Bronchial epithelial cell (primary cell): ENCODE data around the gene EHD3. TPM values are rescaled to one million over a fixed set of nuclear protein-coding genes. Genes with fewer than 3 reads are reported as not detected.

ENCODE experiments used
- DNase-seq: peaks from one replicate; pipeline ENCODE4 v3.0.0-alpha.2; 2010; ENCODE audit warnings: low read depth
- FAIRE-seq: peaks from 2 replicates; lab custom pipeline; 2011; peaks lifted over from hg19 to GRCh38; lab: Jason Lieb, UNC
- H3K27me3 ChIP-seq: 2 replicates; pipeline ENCODE4 v1.5.1; 2011; ENCODE audit warnings: low read length; ENCODE audit not compliant: control insufficient read depth, insufficient read depth
- H3K36me3 ChIP-seq: 2 replicates; pipeline ENCODE4 v1.5.1; 2011; ENCODE audit warnings: low read length; ENCODE audit not compliant: control insufficient read depth, insufficient read depth
- H3K4me3 ChIP-seq: 2 replicates; pipeline ENCODE4 v1.5.1; 2011; ENCODE audit warnings: mild to moderate bottlenecking, low read depth, low read length, control low read depth
- CTCF ChIP-seq: IDR thresholded peaks from 2 replicates; pipeline ENCODE4 v1.5.1; 2011; ENCODE audit warnings: mild to moderate bottlenecking, moderate library complexity, low read length, control low read depth, inconsistent platforms; ENCODE audit not compliant: insufficient read depth, severe bottlenecking
- total RNA-seq: library from RNA; depleted of rRNA; stranded (reverse); fragments of >200 nt; gene quantifications from 2 replicates; pipeline ENCODE4 v1.2.1, GENCODE V29; 2014

EHD3 gene
- total RNA-seq, 1 donor from 2014 or later: 1.6 TPM

- Histone ChIP-seq H3K27me3 (no peaks in the 10 kb centered on the region), H3K4me3 (no peak overlapping the region), H3K36me3 (no peaks in the 10 kb centered on the region)
- FAIRE-seq (no peak), DNase-seq (peak; percentile 41)
- no peak for TF ChIP-seq CTCF
These were observed 721 bp upstream of the EHD3 start for GRCh38 chr2:31233231-31233630.

GRCh38 chr2:31234683-31235503, 941 bp downstream of the EHD3 start:
- Histone ChIP-seq H3K36me3 (no peaks in the 10 kb centered on the region), H3K4me3 (peak overlapping the region; percentile 52), H3K27me3 (no peaks in the 10 kb centered on the region)
- TF ChIP-seq CTCF: no peak
- FAIRE-seq (no peak), DNase-seq (no peak)

GRCh38 chr2:31235504-31235902, 1.6 kb downstream of the EHD3 start:
- TF ChIP-seq CTCF: no peak
- Histone ChIP-seq H3K27me3 (no peaks in the 10 kb centered on the region), H3K4me3 (no peak overlapping the region), H3K36me3 (no peaks in the 10 kb centered on the region)
- DNase-seq (peak; percentile 64), FAIRE-seq (no peak)

- FAIRE-seq (no peak), DNase-seq (no peak)
- TF ChIP-seq CTCF: no peak
- H3K4me3 ChIP-seq: no peak overlapping the region
- H3K27me3 ChIP-seq: no peaks in the 10 kb centered on the region
- H3K36me3 ChIP-seq: no peaks in the 10 kb centered on the region
These were observed 2.7 kb downstream of the EHD3 start for GRCh38 chr2:31236433-31237205.

GRCh38 chr2:31237348-31238017, 3.5 kb downstream of the EHD3 start:
- no peaks in the 10 kb centered on the region for H3K27me3 ChIP-seq
- no peak for DNase-seq
- no peak for TF ChIP-seq CTCF
- FAIRE-seq: no peak
- no peaks in the 10 kb centered on the region for H3K36me3 ChIP-seq
- H3K4me3 ChIP-seq: no peak overlapping the region
